Measurements from ENCODE around the gene RIT1. TPM values are rescaled to one million over a fixed set of nuclear protein-coding genes. Genes with fewer than 3 reads are reported as not detected.

RIT1 gene
- total RNA-seq, 4 donors from 2014 or later = 12.8 to 65.6 (median 41.8) TPM

DNA sequence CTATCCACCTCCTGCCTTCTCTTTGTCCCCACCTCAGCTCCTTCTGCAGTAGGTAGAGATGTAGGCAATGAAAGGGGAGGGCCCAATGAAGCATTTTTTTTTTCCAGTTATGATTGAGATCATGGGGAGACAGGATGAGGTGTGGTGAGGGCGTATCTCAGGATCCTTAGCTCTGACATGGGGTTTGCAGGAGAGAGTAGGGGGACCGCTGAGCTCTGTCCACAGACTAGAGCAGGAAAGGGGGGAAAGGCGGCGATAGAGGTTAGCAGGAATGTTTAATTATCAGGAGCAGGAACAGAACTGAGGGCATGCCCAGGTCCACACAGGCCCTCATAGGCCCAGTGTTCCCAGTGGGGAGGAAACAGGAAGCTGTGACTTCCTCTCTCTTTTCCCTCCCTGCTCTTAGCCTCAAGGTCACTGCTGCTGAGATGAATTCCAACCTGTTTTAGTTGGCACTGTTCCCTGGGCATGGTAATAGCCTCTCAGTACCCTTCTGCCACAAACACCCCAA, 29.4 kb upstream of the RIT1 start:
- Histone ChIP-seq H3K9me3 (no peaks in the 10 kb centered on the region), H3K27ac (peak overlapping the region; percentile 38 to 82), H3K4me1 (no peaks in the 10 kb centered on the region), H3K27me3 (no peaks in the 10 kb centered on the region), H3K36me3 (no peaks in the 10 kb centered on the region), H3K4me3 (no peak overlapping the region)
- intact Hi-C loops (cut with DNase I; ENCODE audit: low total_unique reads) = no loop called here
- no peak for TF ChIP-seq POLR2A (IDR thresholded peaks at IDR 0.05)
- TF ChIP-seq, protein P1, sequence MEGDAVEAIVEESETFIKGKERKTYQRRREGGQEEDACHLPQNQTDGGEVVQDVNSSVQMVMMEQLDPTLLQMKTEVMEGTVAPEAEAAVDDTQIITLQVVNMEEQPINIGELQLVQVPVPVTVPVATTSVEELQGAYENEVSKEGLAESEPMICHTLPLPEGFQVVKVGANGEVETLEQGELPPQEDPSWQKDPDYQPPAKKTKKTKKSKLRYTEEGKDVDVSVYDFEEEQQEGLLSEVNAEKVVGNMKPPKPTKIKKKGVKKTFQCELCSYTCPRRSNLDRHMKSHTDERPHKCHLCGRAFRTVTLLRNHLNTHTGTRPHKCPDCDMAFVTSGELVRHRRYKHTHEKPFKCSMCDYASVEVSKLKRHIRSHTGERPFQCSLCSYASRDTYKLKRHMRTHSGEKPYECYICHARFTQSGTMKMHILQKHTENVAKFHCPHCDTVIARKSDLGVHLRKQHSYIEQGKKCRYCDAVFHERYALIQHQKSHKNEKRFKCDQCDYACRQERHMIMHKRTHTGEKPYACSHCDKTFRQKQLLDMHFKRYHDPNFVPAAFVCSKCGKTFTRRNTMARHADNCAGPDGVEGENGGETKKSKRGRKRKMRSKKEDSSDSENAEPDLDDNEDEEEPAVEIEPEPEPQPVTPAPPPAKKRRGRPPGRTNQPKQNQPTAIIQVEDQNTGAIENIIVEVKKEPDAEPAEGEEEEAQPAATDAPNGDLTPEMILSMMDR (IDR thresholded peaks at IDR 0.05) = no peak
- peak in 1 of 2 donors; percentile 47 for DNase-seq

DNA sequence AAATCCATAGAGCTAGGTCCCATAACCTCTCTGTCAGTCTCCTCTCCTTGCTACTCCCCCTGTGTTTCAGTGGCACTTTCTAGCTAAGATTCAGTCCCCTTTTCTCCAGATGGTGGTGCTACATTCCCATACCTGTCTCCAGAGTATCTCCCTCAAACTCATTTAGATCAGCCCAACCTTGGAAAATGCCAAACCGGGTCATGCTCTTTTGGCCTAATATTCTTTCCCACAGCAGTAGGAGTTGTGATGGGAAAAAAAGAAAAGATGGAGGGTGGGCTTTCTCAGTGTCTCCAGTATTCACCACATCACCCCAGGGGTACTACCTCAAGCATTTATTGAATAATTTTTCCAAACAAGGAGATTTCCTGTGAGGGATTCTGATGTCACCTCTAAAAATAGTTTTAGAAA, 27.1 kb upstream of the RIT1 start:
- Histone ChIP-seq H3K9me3 (no peaks in the 10 kb centered on the region), H3K27ac (peak overlapping the region; percentile 45 to 48), H3K27me3 (no peaks in the 10 kb centered on the region), H3K36me3 (no peaks in the 10 kb centered on the region), H3K4me1 (peaks cover 4 to 6% of the 10 kb centered on the region in 2 donors), H3K4me3 (no peak overlapping the region)
- no peak for DNase-seq
- intact Hi-C loops (cut with DNase I; ENCODE audit: low total_unique reads) = loop anchor here (5.0 kb wide), 1 partner anchor 49 kb away; no protein-coding TSS in a partner anchor
- TF ChIP-seq, protein P1 (IDR thresholded peaks at IDR 0.05) = peak; percentile 53 to 89 (median 74)
- no peak for TF ChIP-seq POLR2A (IDR thresholded peaks at IDR 0.05)

DNA sequence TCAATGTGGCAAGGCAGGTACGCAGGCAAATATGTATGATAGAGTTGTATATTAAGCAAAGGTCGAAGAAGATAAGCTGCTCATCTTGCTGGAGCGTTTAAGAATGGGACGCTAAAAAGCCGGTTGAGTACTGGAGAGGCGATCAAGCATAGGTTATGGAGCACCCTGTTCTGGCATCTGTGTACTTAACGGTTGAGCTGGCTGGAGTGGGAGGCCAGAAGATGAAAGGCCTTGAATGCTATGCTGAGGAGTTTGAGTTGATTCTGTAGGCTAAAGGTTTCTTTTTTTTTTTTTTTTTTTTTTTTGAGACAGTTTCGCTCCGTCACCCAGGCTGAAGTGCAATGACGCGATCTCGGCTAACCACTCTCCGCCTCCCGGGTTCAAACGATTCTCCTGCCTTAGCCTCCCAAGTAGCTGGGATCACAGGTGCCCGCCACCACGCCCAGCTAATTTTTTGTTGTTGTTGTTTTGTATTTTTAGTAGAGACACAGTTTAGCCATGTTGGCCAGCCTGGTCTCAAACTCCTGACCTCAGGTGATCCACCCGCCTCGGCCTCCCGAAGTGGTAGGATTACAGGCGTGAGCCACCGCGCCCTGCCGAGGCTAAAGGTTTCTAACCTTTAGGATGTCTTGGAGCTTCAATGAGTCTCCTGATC, 23.9 kb upstream of the RIT1 start:
- peak overlapping the region; percentile 93 to 96 for H3K27ac ChIP-seq
- H3K36me3 ChIP-seq = no peaks in the 10 kb centered on the region
- no peaks in the 10 kb centered on the region for H3K9me3 ChIP-seq
- no peak for TF ChIP-seq POLR2A (IDR thresholded peaks at IDR 0.05)
- TF ChIP-seq, protein P1 (IDR thresholded peaks at IDR 0.05) = no peak
- intact Hi-C loops (cut with DNase I; ENCODE audit: low total_unique reads) = loop anchor here (5.0 kb wide), 1 partner anchor 52 kb away; no protein-coding TSS in a partner anchor
- H3K4me1 ChIP-seq = peaks cover 17 to 28% of the 10 kb centered on the region in 2 donors
- peak overlapping the region; percentile 69 to 98 for H3K4me3 ChIP-seq
- DNase-seq = no peak
- no peaks in the 10 kb centered on the region for H3K27me3 ChIP-seq

DNA sequence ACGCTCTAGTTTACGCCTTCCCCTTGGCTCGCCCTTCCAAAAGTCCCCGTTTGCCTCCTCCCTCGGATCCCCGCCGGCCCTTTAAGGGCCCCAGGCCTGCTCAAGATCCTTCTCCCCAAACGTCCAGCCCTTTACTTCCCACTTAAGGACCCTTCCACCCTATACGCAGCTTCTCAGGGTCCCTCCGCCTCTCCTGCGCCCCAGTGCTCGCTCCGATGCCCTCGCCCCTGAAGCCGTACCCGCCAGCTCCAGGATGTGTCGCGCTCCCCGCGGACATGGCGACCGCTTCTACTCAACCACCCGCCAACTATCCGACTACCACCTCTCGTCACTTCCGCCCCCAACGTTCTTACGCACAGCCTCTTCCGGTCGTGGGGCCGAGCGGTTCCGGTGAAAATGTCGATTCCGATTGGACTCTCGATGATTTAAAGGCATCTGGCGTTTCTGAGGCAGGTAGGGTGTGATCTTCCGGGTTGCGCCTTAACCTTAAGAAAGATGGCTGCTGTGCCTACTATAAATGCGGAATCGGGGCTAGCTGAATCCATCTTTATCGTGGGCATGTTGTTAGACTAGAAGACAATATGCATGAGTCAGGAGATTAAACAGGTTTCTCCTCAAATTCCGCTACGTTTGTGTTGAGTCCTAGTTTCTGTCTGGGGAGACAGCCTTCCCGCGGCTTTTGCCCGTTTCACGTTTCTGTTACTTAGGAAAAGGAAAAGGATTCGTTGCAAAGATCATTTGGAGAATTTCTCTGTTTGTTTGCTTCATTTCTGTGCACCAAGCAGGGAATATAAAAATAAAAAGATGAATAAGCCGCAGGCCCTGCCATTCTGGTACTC, 23.2 kb upstream of the RIT1 start, which contains the start of gene KHDC4:
KHDC4 (minus strand) TSS at position 317 of the 839 bp plus-strand sequence; CDS start at position 277, 40 bp downstream.
- Histone ChIP-seq H3K9me3 (no peaks in the 10 kb centered on the region), H3K4me1 (peaks cover 17 to 28% of the 10 kb centered on the region in 2 donors), H3K27ac (peak within 1 kb of the TSS; percentile 93 to 96), H3K4me3 (peak within 1 kb of the TSS; percentile 69 to 98), H3K27me3 (no peaks in the 10 kb centered on the region), H3K36me3 (no peaks in the 10 kb centered on the region)
- peak; percentile 94 to 97 for DNase-seq
- TF ChIP-seq, protein P1 (IDR thresholded peaks at IDR 0.05) = peak in 3 of 4 experiments; percentile 24 to 41 (median 35)
- TF ChIP-seq POLR2A (IDR thresholded peaks at IDR 0.05) = peak; percentile 91 to 98
- intact Hi-C loops (cut with DNase I; ENCODE audit: low total_unique reads) = no loop called here
